HG03469 (cell line): Measurements from ENCODE around the gene MCC.

Experiments
- ATAC-seq: cut with Tn5 transposase; IDR thresholded peaks from one replicate; pipeline ENCODE4 v1.9.1; 2021; ENCODE audit warnings: mild to moderate bottlenecking, moderate library complexity, moderate number of reproducible peaks; ENCODE audit not compliant: unreplicated experiment

The MCC gene

GRCh38 chr5:113255105-113255504, 233.1 kb downstream of the MCC start:
- no peak for ATAC-seq

DNA sequence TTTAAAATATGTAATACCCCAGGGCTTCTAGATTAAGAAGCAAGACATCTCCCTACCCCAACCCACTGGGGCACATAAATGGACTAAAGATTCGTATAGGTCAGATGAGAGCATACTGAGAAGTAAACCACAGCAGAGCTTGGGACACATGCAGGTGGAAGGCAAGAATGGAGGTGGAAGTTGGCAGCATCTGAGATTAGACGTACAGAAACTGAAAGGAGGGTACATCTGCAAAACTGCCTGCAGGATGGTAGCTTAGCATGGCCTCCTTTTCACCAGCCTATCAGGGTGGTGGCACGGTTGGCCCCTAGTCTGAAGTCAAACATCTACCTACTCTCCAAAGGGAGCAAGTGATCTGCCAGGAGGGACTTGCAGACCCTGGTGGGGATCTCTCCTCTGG, 235.2 kb downstream of the MCC start:
- no peak for ATAC-seq

- no peak for ATAC-seq
These were observed 236.2 kb downstream of the MCC start for GRCh38 chr5:113252066-113252465.

DNA sequence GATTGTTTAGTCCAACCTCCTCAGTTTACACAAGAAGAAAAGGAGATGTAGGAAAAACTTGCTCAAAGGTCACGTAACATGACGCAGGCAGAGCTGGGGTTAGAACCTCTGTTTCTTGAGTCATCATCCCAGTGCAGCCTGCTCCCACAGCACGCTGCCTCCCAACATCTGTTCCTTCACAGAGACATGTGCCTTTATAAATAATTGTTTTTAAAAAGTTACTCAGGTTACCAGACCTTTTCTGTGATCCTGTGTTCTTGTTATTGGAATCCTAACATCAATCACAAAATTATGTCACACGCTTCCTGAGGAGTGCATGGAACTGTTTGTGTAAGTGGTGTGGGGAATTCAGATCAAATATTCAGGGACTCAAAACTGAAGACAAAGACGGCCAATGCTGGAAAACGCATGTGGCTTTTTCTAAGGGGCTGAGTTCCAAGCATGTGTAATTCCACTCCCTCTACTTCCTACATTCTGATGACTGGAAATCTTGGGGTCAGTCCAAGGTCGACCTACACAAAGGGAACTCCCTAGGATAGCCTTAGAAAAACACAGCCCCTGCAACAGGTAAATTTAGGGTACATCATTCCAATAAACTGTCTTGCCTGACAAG, 237.8 kb downstream of the MCC start:
- ATAC-seq, result no peak

DNA sequence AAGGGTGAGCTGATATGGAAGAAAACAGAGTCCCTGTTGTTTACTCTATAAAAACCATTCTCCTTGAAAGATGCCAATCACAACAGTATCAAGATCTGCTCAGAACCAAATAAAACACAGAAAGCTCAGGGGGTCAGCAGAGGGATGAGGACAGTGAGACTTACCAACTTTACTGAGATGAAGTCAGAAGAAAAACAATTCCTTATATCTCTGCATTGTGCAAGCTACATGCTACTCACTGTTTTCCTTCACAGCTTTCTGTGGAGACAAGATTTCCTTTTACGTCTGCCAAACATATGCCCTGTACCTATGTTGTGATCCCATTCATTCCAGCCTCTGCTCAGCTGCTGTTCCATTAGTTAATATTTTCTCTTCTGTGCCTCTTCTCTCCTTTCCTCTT, 239.0 kb downstream of the MCC start:
- no peak for ATAC-seq

DNA sequence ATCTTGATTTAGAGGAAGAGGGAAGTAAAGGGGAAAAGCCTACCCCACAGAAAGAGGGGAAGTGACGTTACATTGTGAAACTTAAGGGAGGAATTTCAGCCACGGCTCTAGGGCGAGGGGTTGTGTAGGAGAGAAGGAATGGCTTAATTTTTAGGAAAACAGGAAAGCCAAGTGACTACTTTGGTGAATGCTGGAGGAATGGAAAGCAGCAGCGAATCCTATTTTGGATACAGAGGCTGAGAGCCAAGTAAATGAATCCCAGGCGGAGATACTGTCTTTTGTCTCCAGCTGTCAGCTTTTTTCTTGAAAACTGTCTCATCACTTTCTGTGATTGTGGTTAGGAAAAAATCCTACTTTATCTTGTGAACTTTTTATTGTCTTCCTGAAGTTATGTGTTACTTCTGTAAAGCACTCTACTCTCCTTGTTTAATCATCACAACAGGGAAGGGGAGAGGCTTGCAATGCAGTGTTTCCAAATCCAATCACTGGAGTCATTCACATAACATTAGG, 241.8 kb downstream of the MCC start:
- no peak for ATAC-seq

GRCh38 chr5:113245427-113246225, 242.6 kb downstream of the MCC start:
- ATAC-seq, result no peak

DNA sequence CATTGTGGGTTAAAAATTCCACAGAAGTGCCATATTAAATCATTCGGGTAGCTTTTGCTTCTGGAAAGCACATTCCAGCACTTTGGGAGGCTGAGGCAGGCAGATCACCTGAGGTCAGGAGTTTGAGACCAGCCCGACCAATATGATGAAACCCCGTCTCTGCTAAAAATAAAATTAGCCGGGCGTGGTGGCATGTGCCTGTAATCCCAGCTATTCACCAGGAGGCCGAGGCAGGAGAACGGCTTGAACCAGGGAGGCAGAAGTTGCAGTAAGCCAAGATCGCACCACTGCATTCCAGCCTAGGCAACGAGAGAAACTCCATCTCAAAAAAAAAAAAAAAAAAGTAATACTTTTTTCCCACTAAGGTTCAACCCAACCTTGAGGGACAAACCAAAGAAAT, 243.3 kb downstream of the MCC start:
- no peak for ATAC-seq

DNA sequence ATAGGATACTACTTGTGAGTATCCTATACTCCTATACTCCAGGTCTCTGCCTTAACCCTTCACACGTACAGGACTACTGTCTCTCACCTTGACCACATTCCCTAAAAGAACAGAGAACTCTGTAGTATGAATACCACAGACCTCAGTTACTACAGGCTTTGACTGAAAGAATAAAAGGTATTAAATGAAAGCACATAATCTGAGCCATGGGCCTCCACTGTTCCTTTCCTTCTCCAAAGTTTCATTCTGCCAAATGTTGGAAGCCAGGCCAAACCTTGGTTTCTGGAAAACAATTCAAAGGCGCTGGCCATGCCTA, 244.9 kb downstream of the MCC start:
- no peak for ATAC-seq

- no peak for ATAC-seq
These were observed 245.5 kb downstream of the MCC start for GRCh38 chr5:113242481-113243348.

GRCh38 chr5:113240951-113241726, 247.1 kb downstream of the MCC start:
- ATAC-seq, result peak; percentile 81

DNA sequence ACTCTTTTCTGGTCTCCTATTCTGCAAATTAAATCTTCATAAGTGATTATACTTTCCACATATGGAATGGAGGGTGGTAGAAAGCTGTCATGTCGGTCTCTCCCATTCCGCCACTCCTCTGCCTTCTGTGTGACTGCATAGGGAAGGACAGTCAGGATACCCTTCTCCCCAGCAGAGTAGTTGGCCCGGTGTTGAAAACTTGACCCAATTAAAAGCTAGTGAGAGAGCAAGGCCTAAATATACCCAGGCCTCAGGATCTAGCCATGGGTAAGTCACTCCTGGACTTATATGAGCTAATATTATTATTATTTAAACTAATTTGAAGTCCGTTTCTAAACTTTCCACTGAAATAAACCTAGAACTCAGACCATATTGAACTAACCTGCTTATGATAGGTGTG, 248.2 kb downstream of the MCC start:
- ATAC-seq, result no peak

GRCh38 chr5:113237893-113238292, 250.4 kb downstream of the MCC start:
- ATAC-seq, result no peak

DNA sequence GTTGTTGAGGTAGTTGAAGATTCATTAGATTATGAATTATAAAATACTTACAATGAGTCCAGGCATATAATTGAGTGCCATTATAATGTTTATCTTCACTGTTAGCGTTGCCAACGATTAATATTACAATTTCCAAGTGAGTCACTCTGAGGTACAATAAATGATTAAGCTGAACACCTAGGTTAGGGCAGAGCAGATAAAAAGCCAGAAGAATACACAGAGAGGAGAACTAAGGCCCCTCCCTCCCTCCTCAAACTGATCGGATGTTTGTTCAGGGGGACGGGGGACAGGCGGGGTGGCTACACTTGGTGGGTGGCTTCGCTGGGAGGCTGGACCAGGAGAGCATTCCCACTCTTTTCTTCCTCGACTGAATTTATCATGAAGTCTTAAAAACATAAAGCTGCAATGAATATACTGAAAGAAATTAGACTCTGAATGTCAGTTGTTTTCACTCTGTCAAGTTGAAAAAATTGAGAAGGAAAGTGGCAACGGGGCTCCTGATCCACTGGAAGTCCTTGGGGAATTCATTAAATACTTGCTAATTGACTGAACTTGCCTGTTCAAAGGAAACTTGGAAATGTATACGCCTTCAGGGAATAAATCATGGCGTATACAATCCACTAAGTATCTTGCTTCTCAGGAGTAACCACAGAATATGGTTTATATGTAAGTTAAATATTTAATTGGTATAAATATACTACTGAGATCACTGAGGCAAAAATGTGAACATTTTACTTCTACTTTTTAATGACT, 251.5 kb downstream of the MCC start:
- no peak for ATAC-seq

DNA sequence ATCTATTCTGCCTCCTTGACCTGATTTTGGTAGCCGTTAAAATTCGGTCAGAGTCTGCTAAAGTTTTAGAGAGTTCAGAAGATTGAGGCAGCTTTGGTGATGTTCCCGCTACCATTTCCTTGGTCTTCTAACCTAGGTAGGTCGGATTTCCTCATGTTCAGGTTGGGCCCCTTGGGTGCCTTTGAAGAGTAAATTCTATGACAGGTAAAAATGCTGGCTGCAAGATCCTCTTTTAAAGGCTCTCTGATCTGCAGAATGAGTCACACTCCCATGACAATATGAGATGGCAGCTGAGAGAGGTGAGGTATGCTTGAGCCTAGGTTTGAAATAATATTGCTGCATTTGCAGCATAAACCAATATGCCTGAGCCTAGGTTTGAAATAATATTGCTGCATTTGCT, 252.4 kb downstream of the MCC start:
- no peak for ATAC-seq

DNA sequence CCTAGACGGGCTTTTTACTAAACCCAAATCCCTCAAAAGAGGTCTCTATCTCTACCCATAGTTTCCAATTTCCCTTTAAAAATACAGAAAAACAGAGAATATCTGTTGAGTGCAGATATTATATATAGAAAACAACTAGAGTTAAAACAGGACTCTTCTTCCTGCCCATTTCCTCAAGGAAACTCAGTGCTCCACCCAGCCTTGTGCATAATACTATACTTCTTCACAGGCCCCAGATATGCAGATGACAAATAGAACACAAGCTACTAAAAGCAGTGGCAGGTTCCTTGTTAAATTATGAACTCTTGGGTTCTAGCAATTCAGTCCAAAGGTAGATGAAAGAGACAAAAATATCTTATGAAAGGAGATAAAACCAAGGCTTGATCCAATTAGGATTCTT, 253.7 kb downstream of the MCC start:
- no peak for ATAC-seq

DNA sequence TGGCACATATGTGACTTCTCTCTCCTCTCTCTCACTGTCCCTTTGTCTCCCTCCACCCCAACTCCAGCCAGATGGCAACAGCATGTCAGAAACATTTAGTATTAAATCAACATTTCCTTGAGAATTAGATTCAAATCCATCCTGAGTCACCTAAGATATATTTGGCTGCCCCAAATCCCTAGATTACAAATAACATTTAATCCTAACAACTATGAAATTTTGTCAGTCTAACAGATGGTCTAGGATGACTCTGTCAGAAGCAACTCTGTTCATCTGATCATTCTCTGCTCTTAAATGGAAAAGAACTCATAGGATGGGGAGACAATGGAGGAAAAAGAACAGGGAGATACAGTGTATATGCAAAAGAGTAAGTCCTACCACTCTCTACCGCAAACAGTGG, 254.6 kb downstream of the MCC start:
- no peak for ATAC-seq

DNA sequence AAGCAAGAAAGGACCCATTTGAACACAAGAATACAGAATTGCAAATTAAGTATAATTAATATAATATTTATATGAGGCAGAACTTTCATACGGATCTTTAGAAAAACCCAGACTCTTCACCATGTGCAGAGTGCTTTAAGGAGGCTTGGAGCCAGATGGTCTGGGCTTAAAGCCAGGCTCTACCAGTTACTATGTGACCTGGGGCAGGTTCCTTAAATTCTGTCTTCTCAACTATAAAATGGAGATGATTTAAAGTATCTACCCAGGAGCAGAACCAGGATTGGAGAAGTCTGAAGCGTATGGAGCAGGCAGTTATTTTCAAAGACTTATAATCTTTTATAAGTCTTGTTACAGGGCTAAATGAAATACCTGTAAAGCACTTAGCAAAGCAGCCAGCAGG, 255.6 kb downstream of the MCC start:
- no peak for ATAC-seq

- no peak for ATAC-seq
These were observed 256.0 kb downstream of the MCC start for GRCh38 chr5:113232221-113232620.

DNA sequence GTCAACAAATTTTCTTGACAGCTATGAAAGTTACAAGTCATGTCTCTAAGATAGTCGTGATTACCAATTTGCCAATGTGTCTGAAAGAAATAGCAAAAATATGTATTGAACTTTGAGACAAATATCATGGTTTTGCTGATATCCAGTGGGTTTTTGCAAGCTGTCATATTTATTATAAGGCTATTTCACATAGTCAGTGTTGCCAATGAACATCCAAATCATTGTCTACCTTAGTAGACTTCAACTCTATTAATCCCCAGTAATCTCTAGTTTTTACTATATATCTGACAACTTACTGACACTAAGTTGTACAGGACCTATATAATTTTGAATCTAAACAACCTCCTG, 256.6 kb downstream of the MCC start:
- no peak for ATAC-seq
